Liver (tissue), 9 donors: Measurements from ENCODE around the gene MLLT10. TPM values are rescaled to one million over a fixed set of nuclear protein-coding genes. Genes with fewer than 3 reads are reported as not detected.
"Not testable (repeated sequence)": the region's sequence is repeated elsewhere in the genome, so short reads cannot be mapped to it uniquely, and the experiment has no call there.

Experiments
- DNase-seq: peaks from one replicate; pipeline ENCODE4 v3.0.0-alpha.2; 2017; ENCODE audit warnings: low spot score
- H3K27ac ChIP-seq, 2 donors: one replicate each; pipeline ENCODE4 v1.7.0; 2013; ENCODE audit warnings: inconsistent platforms in 2 of 2, low read length in 2 of 2, control low read depth in 1 of 2, low read depth in 1 of 2, mild to moderate bottlenecking in 1 of 2
- H3K27me3 ChIP-seq, 4 donors: one replicate each; pipeline versions ENCODE4 v1.6.1 to v1.7.0; 2013; ENCODE audit warnings: low read length in 3 of 4, inconsistent platforms in 1 of 4, mild to moderate bottlenecking in 1 of 4, moderate library complexity in 1 of 4; ENCODE audit not compliant: control insufficient read depth in 4 of 4, insufficient read depth in 4 of 4
- H3K36me3 ChIP-seq, 4 donors: one replicate each; pipeline versions ENCODE4 v1.6.1 to v1.7.0; 2013; ENCODE audit warnings: low read length in 3 of 4, mild to moderate bottlenecking in 3 of 4, low read depth in 1 of 4, moderate library complexity in 1 of 4; ENCODE audit not compliant: control insufficient read depth in 4 of 4, insufficient read depth in 3 of 4
- H3K4me1 ChIP-seq, 4 donors: one replicate each; pipeline versions ENCODE4 v1.6.1 to v1.7.0; 2013; ENCODE audit warnings: low read length in 3 of 4, mild to moderate bottlenecking in 3 of 4, moderate library complexity in 1 of 4; ENCODE audit not compliant: control insufficient read depth in 4 of 4, insufficient read depth in 4 of 4
- H3K4me3 ChIP-seq, 3 donors: one replicate each; pipeline versions ENCODE4 v1.6.1 to v1.7.0; 2013; ENCODE audit warnings: low read length in 3 of 3, control low read depth in 1 of 3, low read depth in 1 of 3, mild to moderate bottlenecking in 1 of 3
- H3K9ac ChIP-seq, 2 donors: one replicate each; pipeline ENCODE4 v1.7.0; 2013; ENCODE audit warnings: low read length in 2 of 2, mild to moderate bottlenecking in 2 of 2, moderate library complexity in 2 of 2, control low read depth in 1 of 2, low read depth in 1 of 2
- H3K9me3 ChIP-seq, 4 donors: one replicate each; pipeline versions ENCODE4 v1.6.1 to v1.7.0; 2013; ENCODE audit warnings: low read length in 3 of 4; ENCODE audit not compliant: control insufficient read depth in 4 of 4
- CTCF ChIP-seq: fragments of 150-350 bp; IDR thresholded peaks from 2 replicates; pipeline ENCODE4 v1.5.1; 2017; ENCODE audit warnings: improper control_type of control experiment, low read depth, low read length; ENCODE audit not compliant: missing input control
- EGR1 ChIP-seq, 2 donors: IDR thresholded peaks; 2 replicates each; pipeline ENCODE4 v1.6.1; 2016 to 2018; ENCODE audit warnings: antibody characterized with exemption in 2 of 2, low read depth in 2 of 2
- FOXA2 ChIP-seq: IDR thresholded peaks from 2 replicates; pipeline ENCODE4 v1.6.1; 2016; ENCODE audit warnings: antibody characterized with exemption
- HNF4A ChIP-seq, 2 donors: conservative IDR thresholded peaks; 2 replicates each; pipeline ENCODE4 v1.6.1; 2016; ENCODE audit warnings: antibody characterized with exemption in 2 of 2, mild to moderate bottlenecking in 2 of 2
- HNF4G ChIP-seq: IDR thresholded peaks from 2 replicates; pipeline ENCODE4 v1.6.1; 2016; ENCODE audit warnings: antibody characterized with exemption
- JUND ChIP-seq, 2 donors: IDR thresholded peaks; 2 replicates each; pipeline ENCODE4 v1.6.1; 2016; ENCODE audit warnings: antibody characterized with exemption in 2 of 2
- MAX ChIP-seq: IDR thresholded peaks from 2 replicates; pipeline ENCODE4 v1.6.1; 2016; ENCODE audit warnings: antibody characterized with exemption
- NR2F2 ChIP-seq: IDR thresholded peaks from 2 replicates; pipeline ENCODE4 v1.6.1; 2016; ENCODE audit warnings: antibody characterized with exemption
- RAD21 ChIP-seq, 2 donors: IDR thresholded peaks; 2 replicates each; pipeline ENCODE4 v1.6.1; 2016; ENCODE audit warnings: antibody characterized with exemption in 2 of 2, mild to moderate bottlenecking in 2 of 2
- REST ChIP-seq: IDR thresholded peaks from 2 replicates; pipeline ENCODE4 v1.6.1; 2016; ENCODE audit warnings: antibody characterized with exemption, mild to moderate bottlenecking
- RXRA ChIP-seq, 2 donors: IDR thresholded peaks; 2 replicates each; pipeline ENCODE4 v1.6.1; 2017 to 2018; ENCODE audit warnings: antibody characterized with exemption in 2 of 2, mild to moderate bottlenecking in 1 of 2
- SP1 ChIP-seq: IDR thresholded peaks from 2 replicates; pipeline ENCODE4 v1.6.1; 2018; ENCODE audit warnings: antibody characterized with exemption, mild to moderate bottlenecking
- YY1 ChIP-seq: IDR thresholded peaks from 2 replicates; pipeline ENCODE4 v1.6.1; 2016; ENCODE audit warnings: antibody characterized with exemption, mild to moderate bottlenecking
- ZBTB33 ChIP-seq: IDR thresholded peaks from 2 replicates; pipeline ENCODE4 v1.6.1; 2016; ENCODE audit warnings: antibody characterized with exemption
- WGBS: extraction: QIAGEN DNeasy Blood & Tissue Kit; methylation state at CpG from one replicate; pipeline ENCODE4 v1.1.7; 2013; 5-methylcytosine and 5-hydroxymethylcytosine counted together
- polyA plus RNA-seq, 2 donors: library from polyadenylated mRNA; stranded (reverse) in 1 of 2; unstranded in 1 of 2; fragments of 200-250 nt in 1 of 2; fragments of >200 nt in 1 of 2; fragmentation: Nextera tagmentation in 1 of 2; extraction: Ambion mirVana in 1 of 2; gene quantifications; one replicate each; pipeline versions ENCODE4 v1.2.1 to v1.2.3, GENCODE V29; 2013 to 2015
- total RNA-seq, 2 donors: library from RNA; depleted of rRNA; stranded (reverse); fragments of >200 nt; gene quantifications; one replicate each; pipeline ENCODE4 v1.2.3, GENCODE V29; 2014
- donor health status: healthy.
- donor health status: healthy.
- donor health status: healthy.
- donor health status: healthy.
- donor health status: healthy.

Gene MLLT10
- total and polyA plus RNA-seq, 4 donors = 11.9 to 47.4 (median 22.6) TPM

GRCh38 chr10:21536874-21537273, 2.8 kb downstream of the MLLT10 start:
- WGBS = 86% methylated on average over 3 of the region's 3 CpGs
- DNase-seq = no peak

GRCh38 chr10:21540701-21541100, 6.7 kb downstream of the MLLT10 start:
- H3K27ac ChIP-seq, H3K27me3 ChIP-seq, H3K4me1 ChIP-seq, H3K4me3 ChIP-seq, DNase-seq, H3K9ac ChIP-seq, H3K9me3 ChIP-seq: not testable (repeated sequence)
- 94% methylated on average over 4 of the region's 4 CpGs for WGBS
- peaks cover 9 to 46% (median 38%) of the 10 kb centered on the region in 4 donors for H3K36me3 ChIP-seq

More at GRCh38 chr10:21536874-21537273, 2.8 kb downstream of the MLLT10 start:
- no peak for TF ChIP-seq FOXA2
- TF ChIP-seq YY1 = no peak
- no peak for TF ChIP-seq REST
- TF ChIP-seq SP1 = no peak
- no peak for TF ChIP-seq EGR1 (IDR thresholded peaks at IDR 0.05; ENCODE audit: low read depth in 2 of 2)
- no peak for TF ChIP-seq HNF4A (conservative IDR thresholded peaks at IDR 0.05)
- TF ChIP-seq CTCF = no peak
- TF ChIP-seq RXRA (IDR thresholded peaks at IDR 0.05) = no peak
- no peaks in the 10 kb centered on the region for H3K9me3 ChIP-seq
- peaks cover 2 to 12% (median 11%) of the 10 kb centered on the region in 4 donors for H3K4me1 ChIP-seq
- H3K9ac ChIP-seq = no peak overlapping the region
- no peak overlapping the region for H3K27ac ChIP-seq
- H3K4me3 ChIP-seq = no peak overlapping the region
- no peaks in the 10 kb centered on the region for H3K27me3 ChIP-seq
- H3K36me3 ChIP-seq = peaks cover 7 to 23% (median 17%) of the 10 kb centered on the region in 4 donors

GRCh38 chr10:21547246-21547645, 13.2 kb downstream of the MLLT10 start:
- H3K27me3 ChIP-seq = no peaks in the 10 kb centered on the region
- H3K4me1 ChIP-seq = peaks cover 0 to 6% (median 2%) of the 10 kb centered on the region in 4 donors
- no peak overlapping the region for H3K4me3 ChIP-seq
- no peak overlapping the region for H3K9ac ChIP-seq
- DNase-seq = no peak
- WGBS = 98% methylated on average over 6 of the region's 6 CpGs
- H3K36me3 ChIP-seq = peaks cover 5 to 30% (median 25%) of the 10 kb centered on the region in 4 donors
- no peak overlapping the region for H3K27ac ChIP-seq
- H3K9me3 ChIP-seq = no peaks in the 10 kb centered on the region
- TF ChIP-seq HNF4G (no peak), MAX (no peak), HNF4A (conservative IDR thresholded peaks at IDR 0.05) (no peak), ZBTB33 (no peak), JUND (IDR thresholded peaks at IDR 0.05) (no peak), REST (no peak), RXRA (IDR thresholded peaks at IDR 0.05) (no peak), NR2F2 (no peak), RAD21 (IDR thresholded peaks at IDR 0.05) (no peak), SP1 (no peak), CTCF (no peak)
